ENCODE measurements around the gene KLHL15.

GRCh38 chrX:23959781-23960180, 67.2 kb downstream of the KLHL15 start:
- TF ChIP-seq CTCF (IDR thresholded peaks at IDR 0.05): no peak
- TF ChIP-seq POLR2A (IDR thresholded peaks at IDR 0.05): no peak
